KMS-11 (cell line): ENCODE data around the gene CFL2.
A peak's percentile ranks its signal among the peaks of the same experiment; 100 is the strongest.

Source experiments
- H2AFZ ChIP-seq: fragments of 200-600 bp; sonication (generic); 2 replicates; pipeline ENCODE4 v1.6.1; 2016; ENCODE audit warnings: antibody characterized with exemption, mixed run types, low read depth
- H3K27ac ChIP-seq: fragments of 200-600 bp; sonication (generic); 2 replicates; pipeline ENCODE4 v1.6.1; 2016; ENCODE audit warnings: mild to moderate bottlenecking, mixed run types
- H3K27me3 ChIP-seq: fragments of 200-600 bp; sonication (generic); 2 replicates; pipeline ENCODE4 v1.6.1; 2017; ENCODE audit warnings: mild to moderate bottlenecking, low read depth, mixed run types, moderate library complexity; ENCODE audit not compliant: insufficient read depth
- H3K36me3 ChIP-seq: fragments of 200-600 bp; sonication (generic); 2 replicates; pipeline ENCODE4 v1.6.1; 2017; ENCODE audit warnings: mild to moderate bottlenecking, mixed run types; ENCODE audit not compliant: insufficient read depth
- H3K4me1 ChIP-seq: fragments of 200-600 bp; sonication (generic); 2 replicates; pipeline ENCODE4 v1.6.1; 2016; ENCODE audit warnings: mild to moderate bottlenecking, low read depth, mixed run types; ENCODE audit not compliant: poor library complexity, severe bottlenecking
- H3K4me2 ChIP-seq: fragments of 200-600 bp; sonication (generic); 2 replicates; pipeline ENCODE4 v1.7.0; 2016; ENCODE audit warnings: mild to moderate bottlenecking, mixed run types
- H3K4me3 ChIP-seq: fragments of 200-600 bp; sonication (generic); IDR thresholded peaks from 2 replicates; pipeline ENCODE4 v1.6.1; 2017; ENCODE audit warnings: low read depth, low read length, mixed read lengths; ENCODE audit not compliant: insufficient read depth
- H3K79me2 ChIP-seq: fragments of 200-600 bp; sonication (generic); 2 replicates; pipeline ENCODE4 v1.6.1; 2016; ENCODE audit warnings: low read depth, mixed run types; ENCODE audit not compliant: insufficient read depth
- H3K9ac ChIP-seq: fragments of 200-600 bp; sonication (generic); 2 replicates; pipeline ENCODE4 v1.6.1; 2016; ENCODE audit warnings: mild to moderate bottlenecking, mixed run types
- H4K20me1 ChIP-seq: fragments of 200-600 bp; sonication (generic); 2 replicates; pipeline ENCODE4 v1.6.1; 2016; ENCODE audit warnings: mild to moderate bottlenecking, mixed run types; ENCODE audit not compliant: insufficient read depth
- TF ChIP-seq, protein P1 (sequence below): fragments of 200-600 bp; sonication (generic); conservative IDR thresholded peaks from 2 replicates; pipeline ENCODE4 v1.6.1; 2017; ENCODE audit warnings: low read depth, mild to moderate bottlenecking, antibody characterized with exemption, low read length, moderate library complexity, mixed read lengths

The CFL2 gene

DNA sequence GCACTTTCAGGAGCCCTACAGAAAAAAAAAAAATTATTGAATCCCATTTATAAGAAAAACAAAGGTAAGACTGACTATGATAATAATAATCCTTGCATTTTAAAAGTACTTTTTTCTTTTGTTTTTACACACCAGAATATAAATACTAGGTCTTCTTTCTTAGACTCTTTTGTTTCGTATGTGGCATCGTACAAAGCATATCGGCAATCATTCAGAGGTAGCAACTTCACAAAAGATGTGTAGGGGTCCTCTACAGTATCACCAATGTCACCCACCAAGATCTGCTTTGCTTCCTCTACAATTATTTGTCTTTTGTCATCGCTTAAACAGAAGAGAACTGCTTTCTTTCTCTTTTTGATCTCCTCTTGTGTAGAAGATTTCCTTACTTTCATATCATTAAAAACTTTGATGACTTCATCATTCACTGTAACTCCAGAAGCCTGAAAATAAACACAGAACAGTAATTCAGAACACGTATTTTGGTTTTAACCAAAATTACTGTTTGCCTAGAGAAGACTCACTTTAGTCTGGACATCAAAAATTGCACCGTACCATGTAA lies 1.2 kb downstream of the CFL2 start:
- no peaks in the 10 kb centered on the region for H3K36me3 ChIP-seq
- TF ChIP-seq, protein P1, sequence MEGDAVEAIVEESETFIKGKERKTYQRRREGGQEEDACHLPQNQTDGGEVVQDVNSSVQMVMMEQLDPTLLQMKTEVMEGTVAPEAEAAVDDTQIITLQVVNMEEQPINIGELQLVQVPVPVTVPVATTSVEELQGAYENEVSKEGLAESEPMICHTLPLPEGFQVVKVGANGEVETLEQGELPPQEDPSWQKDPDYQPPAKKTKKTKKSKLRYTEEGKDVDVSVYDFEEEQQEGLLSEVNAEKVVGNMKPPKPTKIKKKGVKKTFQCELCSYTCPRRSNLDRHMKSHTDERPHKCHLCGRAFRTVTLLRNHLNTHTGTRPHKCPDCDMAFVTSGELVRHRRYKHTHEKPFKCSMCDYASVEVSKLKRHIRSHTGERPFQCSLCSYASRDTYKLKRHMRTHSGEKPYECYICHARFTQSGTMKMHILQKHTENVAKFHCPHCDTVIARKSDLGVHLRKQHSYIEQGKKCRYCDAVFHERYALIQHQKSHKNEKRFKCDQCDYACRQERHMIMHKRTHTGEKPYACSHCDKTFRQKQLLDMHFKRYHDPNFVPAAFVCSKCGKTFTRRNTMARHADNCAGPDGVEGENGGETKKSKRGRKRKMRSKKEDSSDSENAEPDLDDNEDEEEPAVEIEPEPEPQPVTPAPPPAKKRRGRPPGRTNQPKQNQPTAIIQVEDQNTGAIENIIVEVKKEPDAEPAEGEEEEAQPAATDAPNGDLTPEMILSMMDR: no peak
- peaks cover 15% of the 10 kb centered on the region; the same call in 1 of the 2 replicates for H3K79me2 ChIP-seq
- no peaks in the 10 kb centered on the region for H3K27me3 ChIP-seq
- H3K4me1 ChIP-seq: peaks cover 50% of the 10 kb centered on the region
- peak overlapping the region; percentile 62 for H3K27ac ChIP-seq
- no peak overlapping the region; the same call in 1 of the 2 replicates for H2AFZ ChIP-seq
- H3K4me2 ChIP-seq: peak overlapping the region; percentile 98
- no peak overlapping the region for H3K4me3 ChIP-seq
- no peaks in the 10 kb centered on the region for H4K20me1 ChIP-seq
- H3K9ac ChIP-seq: peak overlapping the region; percentile 77; the same call in 1 of the 2 replicates

DNA sequence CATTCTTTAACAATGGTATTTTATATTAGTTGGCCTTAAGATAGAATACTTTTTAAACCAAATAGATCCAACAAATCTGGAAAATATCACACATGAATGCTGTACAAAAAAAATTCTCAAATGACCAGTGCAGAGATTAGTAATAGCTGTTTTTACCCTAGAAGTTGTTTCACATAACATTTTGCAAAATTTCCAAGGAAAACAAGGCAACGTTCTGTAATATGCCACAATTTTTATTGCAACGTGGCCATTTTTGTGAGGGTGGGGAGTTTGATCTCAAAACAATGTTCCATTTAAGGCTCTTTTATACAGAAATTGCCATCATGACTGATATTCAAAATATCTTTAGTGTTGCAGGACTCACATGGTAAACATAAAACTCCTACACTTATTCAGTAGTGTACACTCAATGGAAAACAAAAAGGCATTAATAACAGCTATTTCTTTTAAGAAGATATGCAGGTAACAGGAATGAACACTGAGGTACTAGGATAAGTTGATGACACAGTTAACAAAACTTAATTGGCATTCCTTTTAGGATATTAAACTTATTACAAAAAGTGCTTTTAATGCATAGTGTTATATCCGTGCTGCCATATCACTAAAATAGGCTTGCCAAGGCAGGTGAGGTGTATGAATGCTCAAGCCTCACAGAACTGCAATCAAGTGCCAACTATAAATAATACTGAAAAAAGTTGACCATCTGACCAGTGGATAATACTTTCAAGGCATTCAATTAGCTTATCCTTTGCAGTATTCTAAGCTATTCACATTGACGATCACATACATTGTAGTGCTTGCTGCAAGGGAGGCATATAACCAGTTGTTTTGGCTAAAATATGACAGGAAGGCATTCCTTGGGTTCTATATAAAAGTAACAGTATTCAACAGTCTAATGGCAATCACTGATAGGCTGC lies 2.3 kb downstream of the CFL2 start:
- Histone ChIP-seq H3K4me3 (no peak overlapping the region), H3K4me1 (peaks cover 50% of the 10 kb centered on the region), H4K20me1 (no peaks in the 10 kb centered on the region), H3K79me2 (peaks cover 15% of the 10 kb centered on the region; the same call in 1 of the 2 replicates), H3K36me3 (no peaks in the 10 kb centered on the region), H2AFZ (no peak overlapping the region), H3K27me3 (no peaks in the 10 kb centered on the region), H3K9ac (no peak overlapping the region), H3K27ac (no peak overlapping the region), H3K4me2 (peak overlapping the region; percentile 98)
- TF ChIP-seq, protein P1: no peak

DNA sequence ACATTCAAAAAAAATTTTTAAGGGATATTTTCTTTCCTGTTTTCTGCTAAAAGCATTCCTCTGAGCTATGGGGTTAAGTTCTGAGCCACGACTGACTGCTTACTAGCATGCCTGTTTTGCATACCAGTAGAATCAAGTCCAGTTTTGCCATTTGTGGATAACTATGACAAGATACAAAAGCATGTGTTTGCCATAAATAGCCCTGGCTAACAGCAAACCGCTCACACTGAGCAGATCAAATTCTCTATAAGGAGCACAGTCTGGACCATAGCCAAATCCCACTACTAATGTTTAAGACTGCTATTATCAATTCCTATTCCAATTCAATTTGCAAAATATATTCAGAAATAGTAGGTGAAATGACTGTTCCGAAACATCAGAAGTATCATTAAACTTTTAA lies 3.2 kb downstream of the CFL2 start:
- TF ChIP-seq, protein P1: no peak
- Histone ChIP-seq H3K4me3 (no peak overlapping the region), H3K4me2 (peak overlapping the region; percentile 81), H3K79me2 (peaks cover 15% of the 10 kb centered on the region; the same call in 1 of the 2 replicates), H2AFZ (no peak overlapping the region), H3K4me1 (peaks cover 50% of the 10 kb centered on the region), H4K20me1 (no peaks in the 10 kb centered on the region), H3K27me3 (no peaks in the 10 kb centered on the region), H3K9ac (no peak overlapping the region), H3K36me3 (no peaks in the 10 kb centered on the region), H3K27ac (no peak overlapping the region)

DNA sequence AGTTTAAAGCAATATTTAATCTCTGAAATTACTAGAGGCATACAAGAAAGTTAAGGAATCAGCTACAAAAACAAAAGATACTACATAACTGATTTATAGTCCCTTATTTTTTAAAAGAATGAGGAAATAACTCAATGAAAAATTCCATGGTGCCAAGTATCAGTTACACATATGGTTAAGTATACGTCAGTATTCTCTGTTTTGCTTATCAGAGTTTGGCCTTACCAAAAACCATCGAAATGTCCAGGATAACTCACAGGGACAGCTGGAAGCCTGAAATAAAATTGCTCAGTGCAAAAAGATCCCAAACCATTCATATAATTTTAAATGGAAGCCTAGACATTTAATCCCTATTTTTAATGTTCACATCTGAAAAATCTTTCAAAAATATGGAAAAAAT lies 3.6 kb downstream of the CFL2 start:
- Histone ChIP-seq H2AFZ (no peak overlapping the region), H3K4me2 (peak overlapping the region; percentile 81), H3K36me3 (no peaks in the 10 kb centered on the region), H3K27ac (no peak overlapping the region; the same call in 1 of the 2 replicates), H3K4me3 (no peak overlapping the region), H3K79me2 (peaks cover 15% of the 10 kb centered on the region; the same call in 1 of the 2 replicates), H3K27me3 (no peaks in the 10 kb centered on the region), H3K9ac (no peak overlapping the region), H4K20me1 (no peaks in the 10 kb centered on the region), H3K4me1 (peaks cover 47% of the 10 kb centered on the region)
- TF ChIP-seq, protein P1: no peak
